NCI-H526 treated with DMSO at 0.1 percent for 48 hours (cell line): ENCODE data around the gene SHISAL1.

Experiments used
- DNase-seq: peaks from one replicate; lab custom pipeline; 2025; lab: John Stamatoyannopoulos, UW

The SHISAL1 gene

DNA sequence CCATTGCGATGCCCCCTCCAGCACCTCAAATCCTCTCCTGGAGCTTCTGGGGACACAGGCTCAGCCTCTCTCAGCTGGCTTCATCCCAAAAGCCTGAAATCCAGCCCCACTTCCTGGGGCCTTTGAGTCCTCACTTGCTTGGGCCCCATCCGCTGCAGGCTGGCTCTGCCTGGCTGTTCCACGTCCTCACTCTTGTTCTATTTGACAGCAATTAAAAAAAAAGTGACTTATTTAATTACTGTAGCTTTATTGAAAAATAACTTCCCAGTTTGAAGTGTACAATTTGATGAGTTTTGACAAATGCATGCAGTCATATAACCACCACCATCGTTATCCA is 104.8 kb downstream of the SHISAL1 start:
- DNase-seq = no peak

DNA sequence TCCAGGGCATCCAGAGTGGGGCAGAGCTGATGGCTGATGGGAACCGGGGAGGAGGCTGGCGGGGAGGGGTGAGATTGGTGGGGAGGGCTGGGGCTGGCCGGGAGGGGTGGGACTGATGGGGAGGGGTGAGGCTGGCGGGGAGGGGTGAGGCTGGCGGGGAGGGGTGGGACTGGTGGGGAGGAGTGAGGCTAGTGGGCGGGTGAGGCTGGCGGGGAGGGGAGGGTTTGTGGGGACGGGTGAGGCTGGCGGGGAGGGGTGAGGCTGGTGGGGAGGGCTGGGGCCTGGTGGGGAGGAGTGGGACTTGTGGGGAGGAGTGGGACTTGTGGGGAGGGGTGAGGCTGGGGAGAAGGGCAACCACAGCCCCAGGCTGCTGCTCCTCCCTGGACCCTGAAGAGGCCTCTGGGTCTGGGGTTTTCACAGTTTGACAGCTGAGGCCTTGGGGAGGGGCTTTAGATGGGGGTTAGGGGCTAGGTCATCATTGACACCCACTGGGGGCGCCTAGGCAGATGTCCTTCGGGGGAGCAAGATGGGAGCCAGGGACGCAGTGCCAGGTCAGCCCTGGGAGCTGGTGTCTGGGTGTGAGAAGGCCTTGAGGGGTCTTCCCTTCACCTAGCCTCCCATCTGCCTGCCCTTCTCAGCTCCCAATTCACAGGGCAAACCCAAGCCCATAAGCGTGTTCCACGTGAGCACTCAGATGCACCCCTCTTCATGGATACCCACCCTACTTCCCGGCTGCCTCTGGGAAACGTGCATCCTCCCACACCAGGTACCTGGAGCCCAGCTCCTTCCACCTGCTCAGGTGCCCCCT is 105.4 kb downstream of the SHISAL1 start:
- DNase-seq = no peak

DNA sequence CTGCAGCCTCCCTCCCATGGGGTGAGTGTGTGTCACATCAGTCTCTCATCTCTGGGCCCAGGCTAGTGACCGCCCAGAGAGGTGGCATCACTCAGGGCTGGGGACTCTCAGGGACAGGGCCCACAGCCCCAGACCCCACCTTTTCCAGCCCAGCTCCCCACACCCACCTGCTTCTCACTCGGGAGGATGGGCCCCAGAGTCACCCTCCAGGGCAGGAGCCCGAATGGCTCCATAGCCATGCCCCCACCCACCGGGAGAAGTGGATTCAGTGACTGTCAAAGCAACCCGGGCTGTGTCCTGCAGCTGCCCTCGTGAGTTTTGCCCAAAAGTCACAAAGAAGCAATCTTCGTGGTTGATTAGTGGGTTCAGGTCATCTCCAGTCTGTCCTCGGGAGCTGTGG is 106.1 kb downstream of the SHISAL1 start:
- DNase-seq = no peak

DNA sequence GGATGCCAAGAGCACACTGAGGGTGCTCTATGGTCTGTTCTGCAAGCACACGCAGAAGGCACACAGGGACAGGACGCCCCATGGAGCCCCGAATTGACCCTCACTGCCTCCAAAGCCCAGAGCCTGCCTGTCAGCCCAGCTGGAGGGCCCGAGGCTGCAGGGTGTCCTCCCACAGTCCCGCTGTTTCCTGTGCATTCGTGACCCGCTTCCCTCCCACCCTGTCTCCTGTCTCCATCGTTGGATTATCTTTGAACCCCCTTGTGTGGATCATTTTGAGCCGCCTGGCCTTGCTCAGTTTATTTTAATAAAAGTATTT is 106.5 kb downstream of the SHISAL1 start:
- DNase-seq = no peak

DNA sequence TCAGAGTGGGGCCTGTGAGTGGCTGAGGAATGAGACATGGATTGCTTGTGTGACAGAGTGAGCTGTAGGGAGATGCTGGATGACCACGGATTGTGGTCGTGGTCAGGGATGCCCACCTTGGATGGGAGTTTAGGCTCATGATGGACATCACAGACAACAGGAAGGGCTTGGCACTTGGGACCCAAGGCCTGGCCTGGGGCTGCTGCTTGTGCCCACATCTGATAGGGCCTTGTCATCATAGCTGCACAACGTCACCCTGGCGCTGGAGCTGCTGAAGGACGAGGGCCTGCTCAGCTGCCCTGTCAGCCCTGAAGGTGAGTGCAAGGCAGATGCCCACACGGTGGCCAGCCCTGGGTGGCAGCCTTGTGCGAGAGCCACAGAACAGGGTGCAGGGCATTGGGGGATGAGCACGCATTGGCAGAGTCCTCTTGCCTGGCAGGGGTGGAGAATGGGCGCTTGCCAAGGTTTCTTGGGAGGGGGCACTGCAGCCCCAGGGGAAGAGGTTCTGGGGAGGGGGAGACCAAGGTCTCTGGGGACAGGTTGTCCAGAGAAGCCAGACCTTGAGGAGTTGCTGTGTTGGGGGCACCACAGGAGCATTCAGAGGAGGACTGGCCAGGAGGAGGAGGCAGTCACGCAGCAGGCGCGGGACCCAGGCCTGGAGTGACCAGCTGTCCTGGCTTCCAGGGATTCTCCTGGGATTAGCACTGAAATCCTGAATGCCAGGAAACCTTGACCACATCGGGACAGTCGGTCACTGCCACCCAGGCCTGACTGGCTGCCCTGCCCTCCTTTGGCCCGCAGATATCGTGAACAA is 107.0 kb downstream of the SHISAL1 start:
- no peak for DNase-seq

DNA sequence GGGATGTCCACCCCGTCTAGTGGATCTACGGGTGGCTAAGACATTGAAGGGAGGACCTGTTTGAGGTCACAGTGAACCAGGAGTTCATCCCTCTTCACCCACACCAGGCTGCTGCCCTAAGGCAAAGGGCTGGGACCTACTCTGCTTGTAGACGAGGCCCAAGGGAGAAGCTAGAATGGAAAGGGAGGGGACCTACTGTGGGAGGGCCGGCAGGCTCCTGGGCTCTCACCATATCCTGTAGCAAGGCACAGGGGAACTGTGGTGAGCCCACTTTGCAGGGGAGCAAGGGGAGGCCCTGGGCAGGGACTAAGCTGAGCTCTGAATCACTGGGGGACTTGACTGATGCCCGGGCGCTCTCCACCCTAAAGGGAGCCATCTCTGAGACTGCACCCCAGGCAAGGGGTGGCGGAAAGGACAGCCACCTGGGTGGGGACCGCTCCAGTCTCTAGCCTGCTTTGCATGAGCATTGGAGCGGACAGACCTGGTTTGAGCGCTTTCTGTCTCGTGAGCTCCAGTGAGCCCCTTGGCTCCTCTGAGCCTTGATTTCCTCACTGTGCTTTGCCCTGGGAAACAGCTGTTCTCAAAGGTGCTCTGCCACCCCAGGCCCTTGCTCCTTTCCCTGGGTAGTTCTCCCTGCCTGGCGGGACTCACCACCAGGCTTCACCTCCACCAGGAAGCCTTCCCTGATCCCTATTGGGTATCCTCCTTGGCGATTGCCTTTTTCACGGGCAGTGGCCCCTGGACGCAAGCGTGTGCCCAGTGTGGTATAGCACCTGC is 107.8 kb downstream of the SHISAL1 start:
- DNase-seq = peak; percentile 25

DNA sequence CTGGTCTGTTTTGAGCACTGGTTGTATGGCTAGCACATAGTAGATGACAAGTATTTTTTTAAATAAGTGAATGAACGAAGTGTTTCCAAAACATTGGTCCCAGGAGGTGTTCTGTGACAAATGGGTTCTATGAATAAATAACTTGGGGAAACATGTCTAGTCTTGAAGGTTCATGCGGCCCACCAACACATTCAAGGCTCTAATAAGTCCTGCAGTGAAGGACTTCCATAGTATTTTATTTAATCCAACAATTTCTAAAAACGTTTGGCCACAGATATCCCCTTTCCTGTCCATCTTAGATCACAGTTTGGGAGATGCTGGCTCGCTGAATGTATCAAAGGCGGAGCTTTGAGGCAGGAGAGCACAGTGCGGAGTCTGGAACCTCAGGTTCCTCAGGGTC is 109.5 kb downstream of the SHISAL1 start:
- DNase-seq = no peak

DNA sequence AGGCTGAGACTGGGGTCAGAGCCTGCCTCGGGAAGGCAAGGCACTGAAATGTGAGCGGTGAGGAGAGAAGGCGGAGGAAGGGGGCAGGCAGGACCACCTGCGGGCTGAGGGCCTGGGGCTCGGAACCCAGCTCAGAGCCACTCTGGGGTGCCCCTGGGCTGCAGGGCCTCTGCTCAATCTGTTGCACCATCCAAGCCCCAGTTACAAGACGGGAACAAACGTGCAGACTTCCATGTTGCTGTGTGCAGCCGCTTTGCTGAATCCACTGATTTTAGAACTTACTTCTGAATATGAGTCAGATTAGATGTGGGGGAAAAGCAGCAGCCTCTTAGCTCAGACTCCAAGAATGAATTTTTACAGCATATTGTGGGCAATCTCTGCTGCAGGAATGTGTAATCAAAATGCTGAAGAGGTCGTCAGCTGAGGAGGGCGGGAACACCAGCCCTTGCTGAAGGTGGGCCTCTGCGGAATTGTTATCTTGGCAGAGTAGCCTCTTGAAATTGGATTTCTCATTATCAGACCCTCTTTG is 110.4 kb downstream of the SHISAL1 start:
- DNase-seq = no peak

DNA sequence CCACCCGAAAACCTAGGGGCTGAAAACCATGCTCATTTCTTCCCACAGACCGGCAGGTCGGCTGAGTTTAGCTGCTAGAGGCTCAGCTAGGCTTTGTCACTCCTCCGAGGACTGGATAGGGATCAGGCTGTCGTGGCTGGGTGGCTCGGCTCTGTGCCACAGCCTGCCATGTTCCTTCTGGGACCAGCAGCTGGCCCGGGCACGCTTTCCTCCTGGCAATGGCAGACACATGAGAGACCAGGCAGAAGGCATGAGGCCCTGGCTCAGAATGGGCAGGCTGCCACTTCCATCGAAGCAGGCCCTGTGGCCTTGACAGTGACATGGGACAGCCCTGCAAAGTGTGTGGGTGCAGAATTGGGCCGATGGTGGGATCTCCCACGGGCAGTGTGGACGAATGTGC is 111.1 kb downstream of the SHISAL1 start:
- DNase-seq = no peak

DNA sequence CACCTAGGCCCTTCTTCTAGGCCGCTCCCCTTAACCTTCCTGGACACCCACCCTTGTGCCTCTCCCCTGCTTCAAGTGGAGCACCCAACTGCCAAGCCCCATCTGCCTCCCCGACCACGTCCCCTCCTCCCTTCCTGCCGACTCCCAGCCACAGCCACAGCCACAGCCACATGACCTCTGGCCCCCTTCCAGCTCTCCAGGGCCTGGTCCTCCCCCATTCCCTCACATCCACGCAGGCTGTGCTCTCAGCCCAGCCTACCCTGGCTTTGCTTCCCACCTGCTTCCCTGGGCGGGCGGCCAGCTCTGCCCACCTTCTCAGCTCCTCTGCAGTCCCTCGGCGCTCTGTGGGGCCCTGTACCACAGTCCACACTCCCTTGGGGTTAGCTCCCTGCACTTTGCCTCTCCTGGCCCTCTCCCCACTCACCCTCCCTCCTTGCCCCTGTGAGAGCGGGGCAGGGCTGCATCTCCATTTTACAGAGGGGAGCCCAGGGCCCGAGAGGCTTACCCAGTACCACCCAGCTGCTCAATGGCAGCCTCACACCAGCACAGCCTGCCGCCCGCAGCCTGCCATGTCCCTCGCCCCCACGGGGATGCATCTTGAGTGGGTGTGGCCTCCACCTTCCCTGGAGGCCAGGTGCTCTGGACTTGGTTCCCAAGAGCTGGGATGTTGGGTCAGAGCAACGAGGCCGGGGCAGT is 111.7 kb downstream of the SHISAL1 start:
- no peak for DNase-seq

DNA sequence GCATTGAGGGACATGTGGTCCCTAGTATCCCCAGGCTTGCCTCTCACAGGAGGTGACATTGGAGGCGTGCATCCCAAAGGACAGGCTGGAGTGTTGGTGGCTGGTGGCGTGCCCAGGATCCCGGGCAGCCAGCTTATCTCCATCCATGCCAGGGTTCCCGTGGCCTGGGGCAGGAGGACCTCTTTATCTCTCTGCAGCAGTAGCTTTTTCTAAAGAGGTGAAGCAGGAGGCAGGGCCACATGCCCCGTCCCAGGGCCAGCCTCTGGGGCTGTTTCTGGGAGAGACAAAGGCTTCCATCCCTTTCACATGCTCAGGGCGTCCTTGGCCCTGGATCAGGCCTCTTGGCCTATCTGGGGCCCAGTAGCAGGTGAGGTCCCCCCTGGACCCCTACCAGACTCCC is 112.3 kb downstream of the SHISAL1 start:
- no peak for DNase-seq

DNA sequence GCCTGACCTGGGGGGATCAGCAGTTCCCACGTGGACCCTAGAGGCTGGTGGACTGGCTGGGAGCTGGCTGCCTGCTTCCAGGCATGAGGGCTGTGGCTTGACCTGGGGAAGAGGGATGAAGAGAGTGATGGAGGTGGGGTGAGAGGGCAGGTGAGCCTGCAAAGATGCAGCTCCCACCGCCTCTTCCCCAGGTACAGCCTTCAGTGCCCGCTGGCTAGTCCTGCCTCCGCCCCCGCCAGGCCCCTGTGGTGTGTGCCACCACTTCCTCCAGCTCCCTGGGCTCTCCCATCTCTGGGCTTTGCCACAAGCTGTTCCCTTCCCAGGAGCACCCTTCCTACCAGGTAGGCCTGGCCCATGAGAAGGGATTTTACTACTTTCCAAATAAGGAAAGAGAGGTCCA is 112.9 kb downstream of the SHISAL1 start:
- DNase-seq = no peak

DNA sequence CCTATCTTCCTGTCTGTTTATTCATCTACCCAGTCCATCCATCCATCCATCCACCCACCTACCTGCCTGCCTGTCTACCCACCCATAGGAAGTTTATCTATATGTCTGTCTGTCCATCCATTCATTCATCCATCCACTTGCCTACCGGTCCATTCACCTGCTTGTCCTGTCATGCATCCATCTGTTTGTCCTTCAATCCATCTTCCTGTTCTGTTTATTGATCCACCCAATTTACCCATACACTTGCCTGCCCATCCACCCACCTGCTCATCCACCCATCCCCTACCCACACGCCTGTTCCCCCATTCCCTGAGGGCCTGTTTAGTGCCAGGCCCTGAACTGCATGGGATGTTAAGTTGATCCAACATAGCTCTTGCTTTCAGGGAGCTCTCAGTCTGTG is 113.6 kb downstream of the SHISAL1 start:
- no peak for DNase-seq

DNA sequence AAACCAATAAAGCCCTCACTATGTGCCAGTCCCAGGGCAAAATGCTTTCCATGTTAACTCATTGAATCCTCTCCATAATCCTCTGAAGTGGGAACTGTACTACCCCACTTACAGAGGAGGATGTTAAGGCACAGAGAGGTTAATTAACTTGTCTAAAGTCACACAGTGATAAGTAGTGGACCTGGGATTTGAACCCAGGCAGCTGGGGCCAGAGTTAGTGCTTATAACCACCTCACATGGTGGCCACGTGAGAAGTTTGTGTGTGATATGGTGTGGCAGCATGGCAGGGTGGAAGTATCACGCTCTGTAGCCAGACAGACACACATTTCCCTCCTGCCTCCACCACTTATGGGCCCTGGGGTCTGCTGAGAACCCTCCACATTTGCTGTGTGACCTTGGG is 115.5 kb downstream of the SHISAL1 start:
- no peak for DNase-seq

DNA sequence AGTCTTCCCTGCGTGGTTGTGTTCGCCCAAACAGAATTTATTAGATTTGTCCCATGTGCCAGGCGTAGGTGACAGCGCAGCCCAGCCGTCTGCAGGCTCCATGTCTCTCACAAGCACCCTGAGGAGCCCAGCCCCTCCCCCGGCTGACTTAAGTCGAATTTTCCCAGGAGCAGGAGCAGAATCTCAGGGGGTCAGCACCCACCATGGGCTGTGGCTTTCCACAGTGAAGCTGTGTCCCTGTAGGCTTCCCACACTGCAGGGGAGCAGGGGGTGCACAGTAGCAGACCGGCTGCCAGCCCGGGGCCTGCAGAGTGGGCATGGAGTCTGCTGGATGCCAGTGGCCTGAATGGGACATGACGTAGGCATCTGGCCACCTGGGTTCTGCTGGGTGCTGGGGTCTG is 116.0 kb downstream of the SHISAL1 start:
- no peak for DNase-seq

DNA sequence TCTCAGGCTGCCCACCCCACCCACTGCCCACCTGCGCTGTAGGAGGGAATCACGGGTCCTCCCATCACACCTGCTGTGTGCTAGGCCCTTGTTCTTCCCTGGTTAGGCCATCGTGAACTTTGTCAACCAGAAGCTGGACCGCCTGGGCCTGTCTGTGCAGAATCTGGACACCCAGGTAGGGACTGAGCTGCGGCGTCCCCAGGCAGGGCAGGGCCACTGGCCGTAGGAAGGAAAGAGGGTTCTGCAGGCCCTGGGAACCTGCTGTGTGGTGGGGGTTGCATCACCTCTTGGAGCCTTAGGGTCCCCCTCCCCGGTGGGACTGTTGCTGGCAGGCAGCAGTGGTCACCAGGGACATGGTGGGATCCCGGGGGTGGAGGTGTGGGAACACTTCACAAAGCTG is 116.5 kb downstream of the SHISAL1 start:
- no peak for DNase-seq

DNA sequence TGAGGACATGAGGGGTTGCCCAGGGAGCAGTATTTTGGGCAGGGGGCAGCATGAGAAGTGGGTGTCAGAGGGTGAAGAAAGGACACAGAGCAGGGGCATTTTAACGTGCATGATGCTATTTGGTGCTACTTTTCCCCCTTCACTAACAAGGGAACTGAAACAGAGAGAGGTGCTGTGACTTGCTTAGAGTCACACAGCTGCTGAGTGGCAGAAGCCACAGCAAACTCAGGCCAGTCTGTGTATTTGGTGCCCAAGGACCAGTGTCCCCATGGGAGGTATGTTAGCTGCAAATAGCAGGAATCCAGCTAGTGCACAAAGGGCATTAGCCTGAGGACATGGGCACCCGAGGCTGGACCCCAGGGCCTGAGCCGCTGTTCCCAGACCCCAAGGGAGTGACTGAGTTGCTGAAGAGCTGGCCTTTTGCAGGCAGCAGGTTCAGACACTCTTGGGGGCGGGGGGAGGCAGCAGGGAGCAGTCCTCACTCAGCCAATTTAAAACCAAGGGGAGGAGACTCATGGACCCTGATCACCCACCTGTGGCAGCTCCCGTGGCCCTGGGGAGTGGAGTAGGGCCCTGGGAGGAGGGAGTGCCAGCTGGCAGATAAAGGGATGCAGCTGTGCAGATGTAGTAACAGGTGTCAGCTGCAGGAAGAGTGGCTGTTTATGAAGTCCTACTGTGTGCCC is 117.4 kb downstream of the SHISAL1 start:
- no peak for DNase-seq

DNA sequence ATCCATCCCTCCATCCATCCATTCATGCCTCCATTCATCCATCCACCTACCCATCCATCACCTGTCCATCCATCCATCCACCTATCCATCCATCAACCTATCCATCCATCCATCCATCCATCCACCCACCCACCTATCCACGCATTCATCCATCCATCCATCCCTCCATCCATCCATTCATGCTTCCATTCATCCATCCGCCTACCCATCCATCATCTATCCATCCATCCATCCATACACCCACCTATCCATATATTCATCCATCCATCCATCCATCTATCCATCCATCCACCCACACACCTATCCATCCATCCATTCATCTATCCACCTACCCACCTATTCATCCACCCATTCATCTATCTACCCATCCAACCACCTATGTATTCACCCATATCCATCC is 118.2 kb downstream of the SHISAL1 start:
- DNase-seq = no peak
